SK-N-SH treated with all-trans-retinoic acid at 6 μM for 48 hours (cell line): ENCODE results near the gene RALB.

Experiments
- ARNTL ChIP-seq: fragments of 450-650 bp; formaldehyde crosslinking; IDR thresholded peaks from 2 replicates; pipeline ENCODE4 v1.5.0; 2020; ENCODE audit warnings: low read depth, mild to moderate bottlenecking, moderate library complexity, borderline replicate concordance
- CSRNP3 ChIP-seq: fragments of 250-450 bp; sonication (Bioruptor Pico); IDR thresholded peaks from 2 replicates; pipeline ENCODE4 v1.5.1; 2021; ENCODE audit warnings: mild to moderate bottlenecking, moderate library complexity
- ESRRG ChIP-seq: fragments of 250-450 bp; sonication (Bioruptor Pico); IDR thresholded peaks from 2 replicates; pipeline ENCODE4 v1.6.1; 2021; ENCODE audit warnings: mild to moderate bottlenecking
- PATZ1 ChIP-seq: fragments of 250-450 bp; sonication (Bioruptor Pico); IDR thresholded peaks from 2 replicates; pipeline ENCODE4 v1.8.0; 2020; ENCODE audit warnings: mild to moderate bottlenecking, moderate library complexity, borderline replicate concordance
- ZFP3 ChIP-seq: fragments of 250-450 bp; sonication (Bioruptor Pico); IDR thresholded peaks from 2 replicates; pipeline ENCODE4 v1.5.0; 2020; ENCODE audit warnings: mild to moderate bottlenecking, moderate library complexity
- ZFP30 ChIP-seq: fragments of 450-650 bp; formaldehyde crosslinking; IDR thresholded peaks from 2 replicates; pipeline ENCODE4 v1.5.0; 2022; ENCODE audit warnings: mild to moderate bottlenecking, moderate library complexity

DNA sequence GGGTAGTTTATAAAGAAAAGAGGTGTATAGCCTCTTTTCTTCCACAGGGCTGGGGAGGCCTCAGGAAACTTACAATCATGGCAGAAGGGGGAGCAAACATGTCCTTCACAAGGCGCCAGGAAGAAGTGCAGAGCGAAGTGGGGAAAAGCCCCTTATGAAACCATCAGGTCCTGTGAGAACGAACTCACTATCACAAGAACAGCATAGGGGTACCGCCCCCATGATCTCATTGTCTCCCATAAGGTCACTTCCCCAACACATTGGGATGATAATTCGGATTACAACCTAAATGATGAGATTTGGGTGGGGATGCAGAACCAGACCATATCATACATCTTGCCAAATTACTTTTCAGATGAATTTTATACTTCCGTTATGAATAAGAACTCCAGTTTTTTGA is 32.4 kb downstream of the RALB start:
- TF ChIP-seq PATZ1 (CRISPR knock-in tag) = no peak
- TF ChIP-seq ARNTL = no peak
- TF ChIP-seq ZFP30 (CRISPR knock-in tag) = no peak
- no peak for TF ChIP-seq ZFP3
- TF ChIP-seq ESRRG (CRISPR knock-in tag) = no peak
- no peak for TF ChIP-seq CSRNP3 (CRISPR knock-in tag)
